SK-N-DZ (cell line): ENCODE data around the gene MDH1. TPM values are rescaled to one million over a fixed set of nuclear protein-coding genes. Genes with fewer than 3 reads are reported as not detected.
A peak's percentile ranks its signal among the peaks of the same experiment; 100 is the strongest.
"Not testable (repeated sequence)": the region's sequence is repeated elsewhere in the genome, so short reads cannot be mapped to it uniquely, and the experiment has no call there.

Experiments used
- DNase-seq: peaks from one replicate; pipeline ENCODE4 v3.0.0-alpha.2; 2015; ENCODE audit warnings: low spot score
- polyA plus RNA-seq, 2 experiments: library from polyadenylated mRNA; depleted of rRNA; stranded (reverse); fragments of >200 nt; gene quantifications; 2 replicates each; pipeline ENCODE4 v1.2.3, GENCODE V29; 2014

MDH1 gene
- polyA plus RNA-seq (2014; cell fraction: cytosol; rRNA removed) = 368 and 401 TPM in 2 replicates
- polyA plus RNA-seq (2014; cell fraction: nucleus; rRNA removed) = 205 and 244 TPM in 2 replicates

DNA sequence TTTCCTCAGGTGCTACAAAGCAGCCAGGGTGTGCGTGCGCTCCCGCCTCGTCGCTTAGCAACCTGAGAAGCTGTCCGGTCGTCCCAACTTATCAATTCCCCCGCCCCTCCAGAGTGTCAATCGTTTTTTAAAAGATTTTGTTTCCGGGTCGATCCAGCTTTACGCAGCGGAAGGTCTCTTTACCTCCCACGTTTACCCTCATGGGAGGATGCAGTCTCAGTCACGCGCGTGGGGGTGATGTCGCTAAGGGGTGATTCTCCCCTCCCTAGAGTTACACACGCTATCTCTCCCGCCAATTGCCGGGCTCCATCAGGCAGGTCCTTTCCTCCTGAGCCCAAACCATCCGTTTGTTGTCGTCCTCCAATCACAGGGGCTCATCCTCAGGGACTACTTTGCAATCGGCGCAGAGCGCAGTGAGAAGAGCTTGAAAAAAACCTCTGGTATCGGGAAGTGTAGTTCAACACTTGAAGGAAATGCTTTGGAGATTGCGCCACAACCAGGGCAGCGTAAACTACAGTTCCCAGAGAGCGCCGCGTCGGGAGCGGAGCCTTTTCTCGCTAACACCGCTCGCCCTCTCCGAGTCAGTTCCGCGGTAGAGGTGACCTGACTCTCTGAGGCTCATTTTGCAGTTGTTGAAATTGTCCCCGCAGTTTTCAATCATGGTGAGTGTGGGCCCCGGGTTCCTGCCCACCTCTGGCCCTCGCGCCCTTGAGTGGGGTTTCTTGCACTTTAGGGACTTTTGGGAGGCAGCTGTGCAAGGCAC is at the start of gene MDH1, which contains the start of gene WDPCP:
MDH1 (plus strand) TSS at position 579 of the 763 bp plus-strand sequence; CDS start at position 660, 81 bp downstream.
WDPCP (minus strand) TSS at position 93 of the 763 bp plus-strand sequence. CDS start 206 bp downstream, outside the sequence.
- DNase-seq = peak; percentile 100

- DNase-seq = no peak
Measured at GRCh38 chr2:63539416-63540162, 49.2 kb upstream of the MDH1 start.

GRCh38 chr2:63544017-63544627 is 44.6 kb upstream of the MDH1 start:
- peak; percentile 18 for DNase-seq

GRCh38 chr2:63545023-63545422 is 43.7 kb upstream of the MDH1 start:
- no peak for DNase-seq

- no peak for DNase-seq
Measured at GRCh38 chr2:63553049-63553448, 35.7 kb upstream of the MDH1 start.

DNA sequence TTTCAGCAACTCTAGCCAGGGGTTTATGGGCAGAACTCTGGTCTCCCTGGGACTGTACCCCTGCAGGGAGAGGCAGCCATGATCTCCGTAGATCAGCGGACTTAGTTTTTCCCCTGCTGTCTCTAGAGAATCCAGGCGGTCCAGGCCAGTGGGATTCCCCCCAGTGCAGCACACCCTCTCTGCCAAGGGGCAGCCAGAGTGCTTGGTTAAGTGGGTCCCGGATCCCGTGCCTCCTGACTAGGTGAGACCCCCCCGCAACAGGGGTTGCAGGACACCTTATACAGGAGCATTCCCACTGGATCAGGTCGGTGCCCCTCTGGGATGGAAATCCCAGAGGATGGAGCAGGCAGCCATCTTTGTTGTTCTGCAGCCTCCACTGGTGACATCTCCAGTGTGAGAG is 33.5 kb upstream of the MDH1 start:
- no peak for DNase-seq

DNA sequence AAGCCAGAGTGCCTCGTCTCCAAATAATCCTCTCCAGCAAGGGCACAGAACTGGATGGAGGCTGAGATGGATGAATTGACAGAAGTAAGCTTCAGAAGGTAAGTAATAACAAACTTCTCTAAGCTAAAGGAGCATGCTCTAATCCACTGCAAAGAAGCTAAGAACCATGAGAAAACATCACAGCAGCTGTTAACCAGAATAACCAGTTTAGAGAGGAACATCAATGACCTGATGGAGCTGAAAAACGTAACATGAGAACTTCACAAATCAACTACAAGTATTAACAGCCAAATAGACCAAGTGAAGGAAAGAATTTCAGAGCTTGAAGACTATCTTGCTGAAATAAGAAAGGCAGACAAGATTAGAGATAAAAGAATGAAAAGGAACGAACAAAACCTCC is 32.8 kb upstream of the MDH1 start:
- no peak for DNase-seq

DNA sequence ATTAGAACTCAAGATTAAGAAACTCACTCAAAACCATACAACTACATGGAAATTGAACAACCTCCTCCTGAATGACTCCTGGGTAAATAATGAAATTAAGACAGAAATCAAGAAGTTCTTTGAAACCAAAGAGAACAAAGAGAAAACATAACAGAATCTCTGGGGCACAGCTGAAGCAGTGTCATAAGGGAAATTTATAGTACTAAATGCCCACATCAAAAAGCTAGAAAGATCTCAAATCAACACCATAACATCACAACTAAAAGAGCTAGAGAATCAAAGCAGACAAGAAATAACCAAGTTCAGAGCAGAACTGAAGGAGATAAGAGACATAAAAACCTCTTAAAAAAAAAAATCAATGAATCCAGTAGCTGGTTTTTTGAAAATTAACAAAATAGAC is 30.9 kb upstream of the MDH1 start:
- DNase-seq = not testable (repeated sequence)

GRCh38 chr2:63558922-63559321 is 29.8 kb upstream of the MDH1 start:
- not testable (repeated sequence) for DNase-seq

DNA sequence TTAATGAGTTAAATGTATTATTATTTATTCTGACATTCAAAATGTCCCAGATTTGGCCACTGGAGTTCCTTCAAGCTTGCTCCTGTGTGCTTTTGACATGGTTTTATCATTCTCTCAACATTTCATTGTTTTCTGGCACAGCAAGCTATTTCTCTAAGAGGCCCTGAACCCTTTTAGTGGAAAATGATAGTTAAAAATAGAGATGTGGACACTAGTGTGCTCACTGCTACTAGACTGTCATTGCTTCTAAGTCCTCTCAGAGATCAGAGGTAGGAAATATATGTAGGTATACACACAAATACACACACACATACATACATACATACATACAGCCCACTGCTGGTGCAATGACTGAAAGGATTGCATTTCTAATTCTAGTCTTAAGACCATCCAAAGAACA is 26.0 kb upstream of the MDH1 start:
- DNase-seq = no peak

GRCh38 chr2:63569740-63570139 is 19.0 kb upstream of the MDH1 start:
- DNase-seq = no peak

DNA sequence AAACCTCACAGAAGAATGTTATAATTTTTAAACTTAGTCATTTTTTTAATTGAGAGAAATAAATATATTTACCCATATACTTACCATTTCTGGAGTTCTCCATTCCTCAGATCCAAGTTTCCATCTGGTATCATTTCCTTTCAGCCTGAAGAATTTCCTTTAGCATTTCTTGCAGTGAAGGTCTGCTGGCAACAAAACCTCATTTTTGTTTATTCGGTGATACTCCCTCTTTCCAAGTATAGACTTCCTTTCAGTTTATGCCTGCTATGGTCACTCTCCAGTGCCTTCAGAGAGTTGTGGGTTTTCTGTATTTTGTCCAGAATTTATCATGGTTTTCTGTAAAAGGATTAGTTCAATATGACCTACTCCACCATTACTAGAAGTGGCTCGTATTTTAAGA is 17.5 kb upstream of the MDH1 start:
- no peak for DNase-seq

DNA sequence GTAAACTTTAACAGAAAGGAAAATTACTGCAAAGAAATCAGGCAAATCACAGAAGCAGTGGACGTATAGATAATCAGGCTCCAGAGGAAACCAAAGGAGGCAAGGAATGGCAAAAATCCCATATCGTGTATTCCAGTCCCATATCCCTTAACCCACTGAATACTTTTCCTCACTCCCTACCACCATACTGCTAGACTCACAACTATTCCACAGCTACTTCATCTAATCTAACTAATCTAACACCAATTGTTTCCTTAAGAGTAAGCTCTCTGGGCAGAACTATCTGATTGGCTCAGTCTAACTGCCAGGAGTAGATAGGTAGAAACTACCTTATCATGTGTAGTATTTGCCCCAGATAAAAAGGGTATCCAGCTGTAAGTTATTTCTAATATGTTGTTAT is 16.8 kb upstream of the MDH1 start:
- no peak for DNase-seq

DNA sequence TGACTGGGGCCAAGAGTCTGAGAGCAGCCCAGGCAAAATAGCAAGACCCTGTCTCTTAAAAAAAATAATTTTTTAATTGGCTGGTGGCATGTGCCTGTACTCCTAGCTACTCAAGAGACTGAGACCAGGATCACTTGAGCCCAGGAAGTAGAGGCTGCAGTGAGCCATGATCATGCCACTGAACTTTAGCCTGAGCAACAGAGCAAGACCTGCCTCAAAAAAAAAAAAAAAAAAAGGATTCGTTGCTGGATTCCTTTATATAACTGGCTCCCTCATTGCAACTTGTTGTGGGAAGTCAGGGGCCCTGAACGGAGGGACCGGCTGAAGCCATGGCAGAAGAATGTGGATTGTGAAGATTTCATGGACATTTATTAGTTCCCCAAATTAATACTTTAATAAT is 15.7 kb upstream of the MDH1 start:
- DNase-seq = not testable (repeated sequence)

GRCh38 chr2:63573726-63574345 is 14.9 kb upstream of the MDH1 start:
- DNase-seq = not testable (repeated sequence)

DNA sequence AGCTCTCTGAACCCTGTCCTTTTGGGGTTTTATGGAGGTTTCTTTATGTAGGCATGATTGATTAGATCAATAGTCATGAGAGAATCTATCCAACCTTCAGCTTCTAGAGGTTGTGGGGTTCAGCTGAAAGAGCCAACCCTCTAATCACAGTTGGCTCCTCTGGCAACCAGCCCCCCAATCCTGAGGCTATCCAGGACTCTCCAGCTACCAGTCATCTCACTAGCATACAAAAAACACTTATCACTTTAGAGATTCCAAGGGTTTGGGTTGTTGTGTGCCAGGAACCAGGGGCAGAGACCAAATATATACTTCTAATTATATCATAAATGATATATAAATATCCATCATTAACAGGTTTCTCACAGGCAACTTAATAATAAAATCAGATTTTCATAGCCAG is 12.2 kb upstream of the MDH1 start:
- no peak for DNase-seq

DNA sequence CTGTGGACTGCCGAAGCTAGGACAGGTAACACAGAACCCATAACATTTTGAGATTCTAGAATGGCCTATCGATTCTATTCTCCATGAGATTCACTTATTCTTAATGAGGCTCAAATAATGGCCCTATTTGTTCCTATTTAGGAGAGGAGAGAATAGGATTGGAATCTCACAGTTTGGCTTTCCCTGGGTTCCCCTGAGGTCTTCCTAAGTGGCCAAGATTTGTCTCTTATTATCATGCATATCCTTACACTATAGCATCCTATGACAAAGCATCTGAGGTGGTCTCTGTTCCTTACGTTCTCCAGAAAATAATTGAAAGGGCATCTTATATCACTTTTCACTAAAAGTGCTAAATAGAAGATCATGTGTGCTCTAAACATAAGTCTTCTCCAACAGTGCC is 10.0 kb upstream of the MDH1 start:
- no peak for DNase-seq

GRCh38 chr2:63580651-63581297 is 8.0 kb upstream of the MDH1 start:
- DNase-seq = no peak

- no peak for DNase-seq
Measured at GRCh38 chr2:63581298-63581961, 7.3 kb upstream of the MDH1 start.

DNA sequence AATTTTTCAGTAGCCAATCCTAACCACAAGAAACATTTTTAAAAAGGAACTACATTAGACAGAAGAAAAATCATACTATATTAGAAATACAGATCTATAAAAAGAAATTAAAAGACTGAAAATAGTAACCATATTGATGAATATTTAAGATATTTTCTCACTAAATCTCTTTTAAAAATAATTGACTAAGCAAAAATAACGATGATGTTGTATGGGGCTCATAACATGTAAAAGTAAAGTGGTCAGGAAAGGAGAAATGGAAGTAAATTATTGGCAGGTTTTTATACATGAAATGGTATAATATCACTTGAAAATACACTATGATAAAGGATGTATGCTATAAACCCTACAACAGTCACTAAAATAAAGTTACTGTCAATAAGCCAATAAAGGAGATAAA is 5.9 kb upstream of the MDH1 start:
- DNase-seq = no peak
